ENCODE measurements around the gene PNPLA5.

Gene PNPLA5

DNA sequence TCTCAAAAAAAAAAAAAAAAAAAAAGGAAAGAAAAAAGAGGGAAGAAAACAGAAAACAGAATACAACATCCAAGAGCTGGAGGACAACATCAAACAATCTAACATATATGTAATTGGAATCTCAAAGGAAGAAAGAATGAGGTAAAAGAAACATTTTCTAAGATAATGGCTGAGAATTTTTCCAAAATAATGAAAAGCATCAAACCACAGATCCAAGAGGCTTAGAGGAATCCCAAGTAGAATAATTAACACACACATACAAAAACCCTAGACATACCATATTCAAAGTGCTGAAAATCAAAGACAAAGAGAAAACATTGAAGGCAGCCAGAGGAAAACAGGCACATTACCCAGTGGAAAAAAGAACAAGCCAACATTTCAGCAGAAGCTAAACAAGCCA lies 34.4 kb downstream of the PNPLA5 start:
- H3K9me3 Mint-ChIP-seq: peaks cover 5% of the 10 kb centered on the region
- DNase-seq (ENCODE audit: low spot score in 2 of 2): no peak
- ATAC-seq: no peak
- H3K36me3 Mint-ChIP-seq: no peaks in the 10 kb centered on the region
- H3K27ac Mint-ChIP-seq: no peak overlapping the region
- no peaks in the 10 kb centered on the region for H3K4me1 Mint-ChIP-seq
- H3K4me3 Mint-ChIP-seq: no peak overlapping the region

DNA sequence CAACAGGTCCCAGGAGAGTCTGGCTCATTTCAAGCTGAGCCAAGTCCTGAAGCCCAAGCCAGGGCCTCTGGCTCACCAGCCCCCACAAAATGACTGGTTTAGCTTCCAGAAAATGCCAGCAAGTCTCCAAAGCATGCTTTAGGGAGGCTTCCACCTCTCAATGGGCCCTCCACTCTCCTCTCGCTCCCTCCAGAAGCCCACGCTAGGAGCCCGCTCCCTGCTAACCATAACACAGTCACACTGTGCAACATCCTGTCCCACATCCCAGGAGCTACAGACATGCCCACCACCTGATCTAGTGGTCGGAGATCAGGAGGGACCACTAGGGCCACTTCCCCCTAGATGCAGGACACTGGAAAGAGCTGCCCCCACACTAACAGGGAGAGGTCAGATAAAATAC lies 36.4 kb downstream of the PNPLA5 start:
- H3K4me1 Mint-ChIP-seq: no peaks in the 10 kb centered on the region
- H3K27ac Mint-ChIP-seq: no peak overlapping the region
- no peaks in the 10 kb centered on the region for H3K36me3 Mint-ChIP-seq
- DNase-seq (ENCODE audit: low spot score in 2 of 2) (no peak), ATAC-seq (no peak)
- H3K4me3 Mint-ChIP-seq: no peak overlapping the region
- peaks cover 5% of the 10 kb centered on the region for H3K9me3 Mint-ChIP-seq

- no peak overlapping the region for H3K4me3 Mint-ChIP-seq
- H3K27ac Mint-ChIP-seq: no peak overlapping the region
- no peaks in the 10 kb centered on the region for H3K36me3 Mint-ChIP-seq
- peaks cover 5% of the 10 kb centered on the region for H3K9me3 Mint-ChIP-seq
- ATAC-seq (no peak), DNase-seq (ENCODE audit: low spot score in 2 of 2) (no peak)
- H3K4me1 Mint-ChIP-seq: no peaks in the 10 kb centered on the region
Observed at GRCh38 chr22:43854786-43855271, 37.0 kb downstream of the PNPLA5 start.

DNA sequence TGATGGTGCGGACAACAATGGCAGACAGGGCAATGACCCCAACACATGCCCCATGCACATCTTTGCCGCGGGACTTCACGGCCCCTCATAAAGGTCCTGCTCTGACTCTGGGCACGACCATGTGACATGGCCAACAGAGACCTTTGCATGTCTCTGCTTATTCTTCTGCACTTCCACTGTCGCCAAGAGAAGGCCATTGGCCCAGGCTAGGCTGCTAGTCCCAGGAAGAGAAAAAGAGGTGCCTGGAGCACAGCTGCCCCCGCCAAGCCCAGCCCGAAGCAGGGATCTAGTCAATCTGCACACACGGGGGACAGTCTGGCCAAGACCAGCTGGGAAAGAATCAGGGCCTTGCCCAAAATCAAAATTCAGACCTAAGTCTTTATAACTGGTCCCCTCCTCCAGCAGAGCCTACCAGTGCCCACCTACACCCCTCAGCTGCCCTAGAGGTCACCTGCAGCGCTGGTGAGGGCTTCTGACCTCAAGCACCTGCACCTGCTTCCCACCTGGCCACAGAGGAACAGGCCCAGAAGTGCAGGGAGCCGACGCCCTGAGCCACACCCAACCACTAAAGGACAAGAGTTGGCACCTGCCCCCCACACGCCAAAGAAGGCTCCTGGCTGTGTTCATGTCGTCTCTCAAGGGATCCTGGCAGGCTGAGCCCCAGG lies 37.6 kb downstream of the PNPLA5 start:
- no peak for DNase-seq (ENCODE audit: low spot score in 2 of 2)
- no peak for ATAC-seq
- Mint-ChIP-seq H3K36me3 (no peaks in the 10 kb centered on the region), H3K4me3 (no peak overlapping the region), H3K4me1 (no peaks in the 10 kb centered on the region), H3K27ac (no peak overlapping the region), H3K9me3 (peaks cover 5% of the 10 kb centered on the region)

DNA sequence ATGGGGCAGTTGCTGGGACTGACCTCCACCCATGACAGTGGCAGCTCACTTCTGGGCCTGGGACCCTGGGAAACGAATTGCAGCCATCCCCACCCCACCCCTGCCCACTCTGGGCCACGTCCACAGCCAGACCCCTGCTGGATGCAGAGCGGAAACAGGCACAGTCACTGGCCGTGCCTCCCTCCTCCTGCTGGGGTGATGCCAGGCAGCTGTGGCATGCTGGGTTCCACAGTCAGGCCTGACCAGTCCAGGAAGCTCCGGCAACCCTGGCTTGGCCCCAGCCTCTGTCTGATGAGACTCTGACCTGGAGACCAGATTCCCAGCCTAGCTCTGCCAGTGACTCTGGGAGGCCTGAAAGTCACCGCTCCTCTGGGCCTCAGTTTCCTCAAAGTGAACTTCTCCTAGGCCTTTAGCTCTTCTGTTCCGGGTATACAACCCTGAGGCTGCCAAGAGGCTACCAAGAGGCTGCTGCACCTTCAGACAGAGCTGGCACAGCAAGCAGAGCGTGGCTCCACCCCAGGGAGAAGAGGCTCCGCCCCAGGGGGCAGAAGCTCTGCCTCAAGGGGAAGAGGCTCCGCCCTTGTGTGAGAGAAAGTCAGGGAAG lies 38.4 kb downstream of the PNPLA5 start:
- DNase-seq (ENCODE audit: low spot score in 2 of 2): no peak
- ATAC-seq: no peak
- H3K36me3 Mint-ChIP-seq: no peaks in the 10 kb centered on the region
- peaks cover 5% of the 10 kb centered on the region for H3K9me3 Mint-ChIP-seq
- H3K4me1 Mint-ChIP-seq: no peaks in the 10 kb centered on the region
- no peak overlapping the region for H3K4me3 Mint-ChIP-seq
- H3K27ac Mint-ChIP-seq: no peak overlapping the region

DNA sequence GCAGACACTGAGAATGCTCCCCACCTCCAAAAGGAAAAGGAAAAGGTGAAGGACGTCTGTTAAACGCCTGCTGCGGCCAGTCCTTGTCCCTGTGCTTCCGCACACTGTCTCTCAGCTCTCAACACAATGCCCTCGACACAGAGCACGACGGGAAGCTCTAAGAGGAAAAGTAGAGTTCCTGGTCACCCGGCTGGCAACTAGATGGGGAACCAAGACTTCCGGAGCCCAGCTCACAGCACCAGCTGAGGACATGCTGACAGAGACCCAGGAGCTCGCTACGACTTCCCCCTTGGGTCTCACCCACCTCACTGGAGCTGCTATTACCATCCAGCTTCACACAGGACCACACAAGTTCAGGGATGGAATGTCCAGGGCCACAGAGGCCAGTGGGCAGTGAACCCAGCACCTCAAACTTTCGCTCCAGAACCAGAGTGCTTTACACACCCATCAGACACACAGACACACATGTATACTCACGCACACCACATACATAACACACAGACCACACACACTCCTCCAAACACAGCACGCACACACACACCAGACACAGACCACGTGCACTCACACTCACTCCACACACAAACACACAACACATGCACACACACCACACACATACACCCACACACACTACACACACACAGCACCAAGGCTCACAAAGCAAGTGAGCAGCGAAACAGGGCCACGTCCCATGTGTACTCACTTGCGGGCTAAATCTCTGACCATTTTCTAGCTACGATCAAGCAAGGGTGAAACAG lies 39.1 kb downstream of the PNPLA5 start:
- H3K36me3 Mint-ChIP-seq: no peaks in the 10 kb centered on the region
- no peak overlapping the region for H3K27ac Mint-ChIP-seq
- peaks cover 5% of the 10 kb centered on the region for H3K9me3 Mint-ChIP-seq
- DNase-seq (ENCODE audit: low spot score in 2 of 2) (no peak), ATAC-seq (no peak)
- H3K4me3 Mint-ChIP-seq: no peak overlapping the region
- no peaks in the 10 kb centered on the region for H3K4me1 Mint-ChIP-seq

GRCh38 chr22:43851979-43852307 lies 39.9 kb downstream of the PNPLA5 start:
- DNase-seq (ENCODE audit: low spot score in 2 of 2) (no peak), ATAC-seq (no peak)
- no peaks in the 10 kb centered on the region for H3K4me1 Mint-ChIP-seq
- peaks cover 3% of the 10 kb centered on the region for H3K9me3 Mint-ChIP-seq
- no peak overlapping the region for H3K4me3 Mint-ChIP-seq
- H3K36me3 Mint-ChIP-seq: no peaks in the 10 kb centered on the region
- no peak overlapping the region for H3K27ac Mint-ChIP-seq

GRCh38 chr22:43851058-43851978 lies 40.5 kb downstream of the PNPLA5 start:
- H3K27ac Mint-ChIP-seq: no peak overlapping the region
- no peaks in the 10 kb centered on the region for H3K4me1 Mint-ChIP-seq
- no peaks in the 10 kb centered on the region for H3K9me3 Mint-ChIP-seq
- no peaks in the 10 kb centered on the region for H3K36me3 Mint-ChIP-seq
- DNase-seq (ENCODE audit: low spot score in 2 of 2) (no peak), ATAC-seq (no peak)
- no peak overlapping the region for H3K4me3 Mint-ChIP-seq

- Mint-ChIP-seq H3K4me3 (no peak overlapping the region), H3K4me1 (no peaks in the 10 kb centered on the region), H3K36me3 (no peaks in the 10 kb centered on the region), H3K9me3 (no peaks in the 10 kb centered on the region), H3K27ac (no peak overlapping the region)
- ATAC-seq (no peak), DNase-seq (ENCODE audit: low spot score in 2 of 2) (no peak)
Observed at GRCh38 chr22:43850529-43850928, 41.3 kb downstream of the PNPLA5 start.

GRCh38 chr22:43849731-43850130 lies 42.1 kb downstream of the PNPLA5 start:
- DNase-seq (ENCODE audit: low spot score in 2 of 2): no peak
- H3K4me3 Mint-ChIP-seq: no peak overlapping the region
- H3K36me3 Mint-ChIP-seq: no peaks in the 10 kb centered on the region
- H3K9me3 Mint-ChIP-seq: no peaks in the 10 kb centered on the region
- no peaks in the 10 kb centered on the region for H3K4me1 Mint-ChIP-seq
- ATAC-seq: no peak
- H3K27ac Mint-ChIP-seq: no peak overlapping the region

- H3K4me1 Mint-ChIP-seq: no peaks in the 10 kb centered on the region
- DNase-seq (ENCODE audit: low spot score in 2 of 2) (no peak), ATAC-seq (no peak)
- H3K27ac Mint-ChIP-seq: no peak overlapping the region
- no peak overlapping the region for H3K4me3 Mint-ChIP-seq
- H3K9me3 Mint-ChIP-seq: no peaks in the 10 kb centered on the region
- H3K36me3 Mint-ChIP-seq: no peaks in the 10 kb centered on the region
Observed at GRCh38 chr22:43848366-43849171, 43.2 kb downstream of the PNPLA5 start.

GRCh38 chr22:43847376-43848289 lies 44.2 kb downstream of the PNPLA5 start:
- DNase-seq (ENCODE audit: low spot score in 2 of 2): no peak
- Mint-ChIP-seq H3K9me3 (no peaks in the 10 kb centered on the region), H3K27ac (no peak overlapping the region), H3K4me3 (no peak overlapping the region), H3K4me1 (no peaks in the 10 kb centered on the region), H3K36me3 (no peaks in the 10 kb centered on the region)
- no peak for ATAC-seq

DNA sequence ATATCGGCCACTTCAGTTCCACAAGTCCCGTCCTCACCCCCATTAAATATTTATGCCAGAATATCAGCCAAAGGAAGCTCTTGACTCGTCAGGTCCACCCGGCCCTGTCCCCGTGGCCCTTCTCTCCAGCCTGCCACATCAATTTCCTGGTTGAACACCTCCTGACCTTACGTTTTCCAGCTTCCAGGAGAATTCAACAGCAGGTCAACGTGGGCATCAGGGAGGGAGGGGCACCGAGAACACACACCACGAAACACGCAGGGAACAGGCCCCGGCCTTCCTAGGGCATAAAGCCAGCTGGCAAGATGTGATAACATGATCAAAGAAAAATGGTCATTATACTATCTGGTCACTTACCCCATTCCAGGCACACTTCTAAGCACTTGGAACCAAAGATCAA lies 44.8 kb downstream of the PNPLA5 start:
- Mint-ChIP-seq H3K9me3 (no peaks in the 10 kb centered on the region), H3K36me3 (no peaks in the 10 kb centered on the region), H3K4me1 (no peaks in the 10 kb centered on the region), H3K27ac (no peak overlapping the region), H3K4me3 (no peak overlapping the region)
- ATAC-seq: no peak
- DNase-seq (ENCODE audit: low spot score in 2 of 2): no peak

- Mint-ChIP-seq H3K27ac (no peak overlapping the region), H3K36me3 (no peaks in the 10 kb centered on the region), H3K4me1 (no peaks in the 10 kb centered on the region), H3K9me3 (no peaks in the 10 kb centered on the region), H3K4me3 (no peak overlapping the region)
- DNase-seq (ENCODE audit: low spot score in 2 of 2) (no peak), ATAC-seq (no peak)
Observed at GRCh38 chr22:43845981-43846380, 45.8 kb downstream of the PNPLA5 start.
